Measurements from ENCODE around the gene TENT4B.

Gene TENT4B

GRCh38 chr16:50273382-50273690 lies 120.2 kb downstream of the TENT4B start:
- DNase-seq, result no peak

- no peak for DNase-seq
Measured at GRCh38 chr16:50273888-50274325, 120.8 kb downstream of the TENT4B start.

GRCh38 chr16:50274326-50275097 lies 121.4 kb downstream of the TENT4B start:
- no peak for DNase-seq

- DNase-seq, result no peak
Measured at GRCh38 chr16:50275098-50275415, 122.0 kb downstream of the TENT4B start.

GRCh38 chr16:50275428-50276325 lies 122.6 kb downstream of the TENT4B start:
- DNase-seq, result no peak

- no peak for DNase-seq
Measured at GRCh38 chr16:50276326-50276640, 123.2 kb downstream of the TENT4B start.

- DNase-seq, result no peak
Measured at GRCh38 chr16:50276801-50277555, 123.9 kb downstream of the TENT4B start.

- DNase-seq, result no peak
Measured at GRCh38 chr16:50278251-50278650, 125.1 kb downstream of the TENT4B start.

- no peak for DNase-seq
Measured at GRCh38 chr16:50279504-50279865, 126.4 kb downstream of the TENT4B start.

- DNase-seq, result no peak
Measured at GRCh38 chr16:50280932-50281331, 127.8 kb downstream of the TENT4B start.
